Fibroblast of lung (primary cell): ENCODE data around the gene G0S2.

Experiments
- EZH2 ChIP-seq: IDR thresholded peaks from 2 replicates; pipeline ENCODE4 v1.5.1; 2012; ENCODE audit warnings: low read length, control low read depth, mild to moderate bottlenecking; ENCODE audit errors: missing control alignments
- TF ChIP-seq, protein P1 (sequence below), 2 donors: IDR thresholded peaks in 1 of 2; conservative IDR thresholded peaks in 1 of 2; 1 replicate in 1 of 2; 2 replicates in 1 of 2; pipeline ENCODE4 v1.5.1; 2011 to 2012; ENCODE audit warnings: low read length in 2 of 2, control low read depth in 1 of 2, inconsistent platforms in 1 of 2, low read depth in 1 of 2, mild to moderate bottlenecking in 1 of 2

DNA sequence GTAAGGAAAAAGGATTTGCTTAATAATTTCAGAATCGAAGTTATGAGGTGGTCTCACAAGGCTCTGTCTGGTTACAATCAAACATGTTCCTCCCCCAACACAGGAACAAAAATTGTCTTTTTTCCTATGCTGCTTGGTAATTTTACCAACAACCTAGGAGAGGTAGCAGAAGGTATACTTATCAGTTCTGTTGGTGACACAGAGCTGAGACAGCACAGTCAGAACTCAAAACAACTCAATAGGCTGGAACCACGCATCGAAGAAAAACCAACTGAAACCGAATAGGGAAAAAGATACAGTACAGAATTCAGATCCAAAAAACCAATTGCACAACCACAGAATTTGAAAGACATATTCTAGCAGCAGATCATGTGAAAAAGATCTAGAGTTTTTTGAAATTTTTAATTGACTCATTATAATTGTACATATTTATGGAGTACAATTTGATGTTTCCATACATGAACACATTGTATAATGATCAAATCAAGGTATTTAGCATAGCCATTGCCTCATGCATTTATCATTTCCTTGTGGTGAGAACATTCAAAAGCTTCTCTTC lies 3.8 kb downstream of the G0S2 start:
- TF ChIP-seq, protein P1, sequence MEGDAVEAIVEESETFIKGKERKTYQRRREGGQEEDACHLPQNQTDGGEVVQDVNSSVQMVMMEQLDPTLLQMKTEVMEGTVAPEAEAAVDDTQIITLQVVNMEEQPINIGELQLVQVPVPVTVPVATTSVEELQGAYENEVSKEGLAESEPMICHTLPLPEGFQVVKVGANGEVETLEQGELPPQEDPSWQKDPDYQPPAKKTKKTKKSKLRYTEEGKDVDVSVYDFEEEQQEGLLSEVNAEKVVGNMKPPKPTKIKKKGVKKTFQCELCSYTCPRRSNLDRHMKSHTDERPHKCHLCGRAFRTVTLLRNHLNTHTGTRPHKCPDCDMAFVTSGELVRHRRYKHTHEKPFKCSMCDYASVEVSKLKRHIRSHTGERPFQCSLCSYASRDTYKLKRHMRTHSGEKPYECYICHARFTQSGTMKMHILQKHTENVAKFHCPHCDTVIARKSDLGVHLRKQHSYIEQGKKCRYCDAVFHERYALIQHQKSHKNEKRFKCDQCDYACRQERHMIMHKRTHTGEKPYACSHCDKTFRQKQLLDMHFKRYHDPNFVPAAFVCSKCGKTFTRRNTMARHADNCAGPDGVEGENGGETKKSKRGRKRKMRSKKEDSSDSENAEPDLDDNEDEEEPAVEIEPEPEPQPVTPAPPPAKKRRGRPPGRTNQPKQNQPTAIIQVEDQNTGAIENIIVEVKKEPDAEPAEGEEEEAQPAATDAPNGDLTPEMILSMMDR (conservative IDR thresholded peaks at IDR 0.05 in 1 of 2, IDR thresholded peaks at IDR 0.05 in 1 of 2; ENCODE audit: low read depth in 1 of 2, low read length in 2 of 2), result no peak
- TF ChIP-seq EZH2, result no peak
